Suprapubic skin (tissue), 4 donors: Measurements from ENCODE around the gene NCL. TPM values are rescaled to one million over a fixed set of nuclear protein-coding genes. Genes with fewer than 3 reads are reported as not detected.

ENCODE experiments used
- DNase-seq, 2 donors: peaks; one replicate each; pipeline ENCODE4 v3.0.0-alpha.2; 2019; ENCODE audit warnings: low spot score in 2 of 2
- H3K27ac ChIP-seq: fragments of 200-600 bp; sonication (generic); one replicate; pipeline ENCODE4 v1.5.1; 2019
- H3K27me3 ChIP-seq: fragments of 200-600 bp; sonication (generic); one replicate; pipeline ENCODE4 v1.5.1; 2019
- H3K36me3 ChIP-seq: fragments of 200-600 bp; sonication (generic); one replicate; pipeline ENCODE4 v1.5.1; 2019
- H3K4me1 ChIP-seq: fragments of 200-600 bp; sonication (generic); one replicate; pipeline ENCODE4 v1.5.1; 2019
- H3K4me3 ChIP-seq: fragments of 200-600 bp; sonication (generic); one replicate; pipeline ENCODE4 v1.5.1; 2019; ENCODE audit warnings: mild to moderate bottlenecking
- H3K9me3 ChIP-seq: fragments of 200-600 bp; sonication (generic); one replicate; pipeline ENCODE4 v1.5.1; 2019
- EP300 ChIP-seq: sonication (generic); formaldehyde crosslinking; IDR thresholded peaks from one replicate; pipeline ENCODE4 v1.6.1; 2017; ENCODE audit warnings: antibody characterized with exemption
- POLR2A ChIP-seq, 2 donors: fragments of 450-650 bp; IDR thresholded peaks; one replicate each; pipeline ENCODE4 v1.6.1; 2017; ENCODE audit warnings: antibody characterized with exemption in 2 of 2, mild to moderate bottlenecking in 2 of 2, moderate library complexity in 2 of 2
- POLR2AphosphoS5 ChIP-seq, 3 donors: sonication (generic); formaldehyde crosslinking; IDR thresholded peaks; one replicate each; pipeline ENCODE4 v1.6.1; 2017; ENCODE audit warnings: antibody characterized with exemption in 3 of 3
- WGBS: methylation state at CpG from one replicate; pipeline ENCODE4 v1.1.5; 2018; 5-methylcytosine and 5-hydroxymethylcytosine counted together
- total RNA-seq, 4 donors: library from RNA; depleted of rRNA; stranded (reverse); fragments of >200 nt; gene quantifications; one replicate each; pipeline ENCODE4 v1.1.0, GENCODE V29; 2016
- TF ChIP-seq, protein P1 (sequence below), 2 donors: fragments of 200-600 bp in 1 of 2; fragments of 450-650 bp in 1 of 2; sonication (generic) in 1 of 2; IDR thresholded peaks; one replicate each; pipeline ENCODE4 v1.5.1; 2016 to 2019; ENCODE audit warnings: antibody characterized with exemption in 2 of 2, mild to moderate bottlenecking in 1 of 2, moderate library complexity in 1 of 2

Gene NCL
- total RNA-seq, 4 donors from 2014 or later: 142 to 384 (median 205) TPM

DNA sequence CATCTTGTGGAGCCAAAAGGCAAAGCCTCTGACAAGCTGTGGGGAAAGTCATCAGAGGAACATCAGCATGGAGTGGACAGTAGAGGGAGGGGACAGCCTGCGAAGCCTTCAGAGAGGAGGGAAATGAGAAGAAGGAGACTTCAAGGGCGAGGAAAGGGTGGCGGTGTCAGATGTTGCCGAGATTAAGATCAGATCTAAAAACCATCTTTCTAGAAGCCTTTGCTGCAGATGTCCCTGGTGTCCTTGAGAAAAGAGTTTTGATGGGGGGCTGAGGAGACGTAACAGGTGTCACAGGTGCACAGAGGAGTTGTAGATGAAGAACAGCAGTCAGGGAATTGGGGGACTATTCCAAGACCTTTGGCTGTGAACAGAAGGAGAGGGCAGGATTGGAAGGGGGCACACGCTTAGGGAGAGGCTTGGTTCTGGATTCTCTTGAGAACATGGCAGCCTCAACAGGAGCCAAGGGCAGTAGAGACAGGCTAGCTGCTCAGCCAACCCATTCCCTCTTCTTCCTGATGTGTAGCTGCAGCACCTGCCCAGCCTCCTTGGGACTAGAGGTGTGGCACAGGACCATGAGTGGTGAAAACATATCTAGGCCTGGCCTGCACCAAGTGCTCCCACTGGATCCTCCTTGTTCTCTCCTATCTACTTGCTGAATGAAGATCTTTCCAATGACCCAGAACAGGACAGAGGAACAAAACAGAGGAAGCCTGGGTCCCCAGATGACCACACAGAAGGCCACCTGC is 22.7 kb upstream of the NCL start:
- Histone ChIP-seq H3K9me3 (no peaks in the 10 kb centered on the region), H3K36me3 (no peaks in the 10 kb centered on the region), H3K27me3 (no peaks in the 10 kb centered on the region), H3K4me1 (peaks cover 11% of the 10 kb centered on the region), H3K4me3 (no peak overlapping the region), H3K27ac (no peak overlapping the region)
- 91% methylated on average over 6 of the region's 6 CpGs for WGBS
- TF ChIP-seq EP300: no peak
- no peak for TF ChIP-seq POLR2AphosphoS5 (IDR thresholded peaks at IDR 0.05)
- no peak for TF ChIP-seq POLR2A (IDR thresholded peaks at IDR 0.05)
- TF ChIP-seq, protein P1, sequence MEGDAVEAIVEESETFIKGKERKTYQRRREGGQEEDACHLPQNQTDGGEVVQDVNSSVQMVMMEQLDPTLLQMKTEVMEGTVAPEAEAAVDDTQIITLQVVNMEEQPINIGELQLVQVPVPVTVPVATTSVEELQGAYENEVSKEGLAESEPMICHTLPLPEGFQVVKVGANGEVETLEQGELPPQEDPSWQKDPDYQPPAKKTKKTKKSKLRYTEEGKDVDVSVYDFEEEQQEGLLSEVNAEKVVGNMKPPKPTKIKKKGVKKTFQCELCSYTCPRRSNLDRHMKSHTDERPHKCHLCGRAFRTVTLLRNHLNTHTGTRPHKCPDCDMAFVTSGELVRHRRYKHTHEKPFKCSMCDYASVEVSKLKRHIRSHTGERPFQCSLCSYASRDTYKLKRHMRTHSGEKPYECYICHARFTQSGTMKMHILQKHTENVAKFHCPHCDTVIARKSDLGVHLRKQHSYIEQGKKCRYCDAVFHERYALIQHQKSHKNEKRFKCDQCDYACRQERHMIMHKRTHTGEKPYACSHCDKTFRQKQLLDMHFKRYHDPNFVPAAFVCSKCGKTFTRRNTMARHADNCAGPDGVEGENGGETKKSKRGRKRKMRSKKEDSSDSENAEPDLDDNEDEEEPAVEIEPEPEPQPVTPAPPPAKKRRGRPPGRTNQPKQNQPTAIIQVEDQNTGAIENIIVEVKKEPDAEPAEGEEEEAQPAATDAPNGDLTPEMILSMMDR (IDR thresholded peaks at IDR 0.05): no peak
- no peak for DNase-seq

DNA sequence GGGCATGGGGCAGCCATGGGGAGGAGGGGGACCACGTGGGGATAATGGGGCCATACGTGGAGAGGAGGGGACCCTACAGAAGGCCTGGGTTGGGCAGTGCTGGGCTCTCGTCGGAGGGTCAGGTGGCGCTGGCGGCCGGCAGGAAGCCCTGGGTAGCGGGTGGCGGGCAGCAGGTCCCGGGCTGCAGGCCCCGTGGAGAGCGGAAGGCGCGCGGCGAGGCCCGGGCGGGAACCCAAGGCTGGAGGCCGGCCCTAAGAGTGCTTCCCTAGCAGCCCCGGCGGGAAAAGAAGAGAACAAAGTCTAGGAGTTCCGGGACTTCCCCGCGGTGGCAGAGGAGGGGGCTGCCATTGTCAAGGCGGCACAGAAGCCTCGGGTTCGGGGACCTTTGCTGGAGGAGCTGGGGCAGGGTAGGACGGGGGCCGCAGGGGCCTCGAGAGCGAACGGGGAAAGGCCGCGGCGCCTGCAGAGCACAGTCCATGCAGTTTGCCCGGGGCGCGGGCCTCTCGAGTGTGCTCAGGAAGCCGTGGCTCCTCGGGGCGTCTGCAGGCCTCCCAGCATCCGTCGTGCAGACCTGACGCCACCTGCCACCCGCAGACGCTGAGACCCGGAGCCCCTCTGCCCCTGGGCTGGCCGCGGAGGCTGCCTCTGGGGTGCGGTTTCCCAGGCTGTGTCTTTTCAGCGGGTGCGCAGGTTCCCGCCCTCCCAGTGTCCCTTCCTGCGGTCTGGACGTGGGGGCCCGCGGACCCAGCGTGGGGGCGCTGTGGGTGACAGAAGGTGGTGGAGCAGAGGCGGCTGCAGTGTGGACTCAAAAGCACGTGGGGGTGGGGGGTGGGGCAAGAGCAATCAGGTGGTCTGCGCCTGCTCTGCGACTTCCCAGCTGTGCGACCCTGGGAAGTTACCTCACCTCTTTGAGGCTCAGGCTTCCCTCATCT is 19.4 kb upstream of the NCL start:
- no peaks in the 10 kb centered on the region for H3K36me3 ChIP-seq
- H3K9me3 ChIP-seq: no peaks in the 10 kb centered on the region
- TF ChIP-seq POLR2A (IDR thresholded peaks at IDR 0.05) (no peak), EP300 (no peak), POLR2AphosphoS5 (IDR thresholded peaks at IDR 0.05) (no peak)
- TF ChIP-seq, protein P1 (IDR thresholded peaks at IDR 0.05): no peak
- H3K4me3 ChIP-seq: peak overlapping the region; percentile 54
- H3K27me3 ChIP-seq: no peaks in the 10 kb centered on the region
- no peak for DNase-seq
- H3K4me1 ChIP-seq: peaks cover 11% of the 10 kb centered on the region
- 68% methylated on average over 64 of the region's 65 CpGs for WGBS
- H3K27ac ChIP-seq: peak overlapping the region; percentile 85

DNA sequence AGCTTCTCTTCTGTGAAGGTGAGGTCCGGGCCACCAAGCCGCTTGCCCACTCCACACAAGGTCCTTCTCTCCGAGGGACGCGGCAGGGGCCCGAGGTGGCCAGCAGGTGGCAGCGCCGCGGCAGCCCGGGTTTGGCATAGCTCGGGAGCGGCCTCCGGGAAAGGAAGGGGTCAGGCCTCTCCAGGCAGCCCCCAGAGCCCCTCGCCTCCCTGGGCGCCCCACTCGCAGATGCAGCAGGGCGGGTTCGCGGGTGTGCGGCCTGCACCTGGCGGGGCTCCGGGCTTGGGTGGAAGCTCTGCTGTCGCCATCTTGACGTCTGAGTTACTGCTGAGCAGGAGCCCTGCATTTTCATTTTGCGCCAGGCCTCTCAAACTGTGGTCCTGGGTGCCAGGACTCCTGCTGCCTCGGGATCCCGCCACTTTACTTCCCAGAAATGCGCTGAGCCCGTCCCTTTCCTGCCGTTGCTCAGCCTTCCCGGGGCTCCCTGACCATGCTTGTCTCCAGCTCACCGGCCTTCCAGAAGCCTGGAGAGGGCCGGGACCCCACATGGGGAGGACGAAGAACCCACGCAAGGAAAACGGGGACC is 18.6 kb upstream of the NCL start:
- peaks cover 11% of the 10 kb centered on the region for H3K4me1 ChIP-seq
- WGBS: 47% methylated on average over 12 of the region's 36 CpGs
- peak overlapping the region; percentile 54 for H3K4me3 ChIP-seq
- H3K9me3 ChIP-seq: no peaks in the 10 kb centered on the region
- H3K27me3 ChIP-seq: no peaks in the 10 kb centered on the region
- H3K36me3 ChIP-seq: no peaks in the 10 kb centered on the region
- peak; percentile 82 to 90 for DNase-seq
- H3K27ac ChIP-seq: peak overlapping the region; percentile 85
- TF ChIP-seq POLR2A (IDR thresholded peaks at IDR 0.05): peak in 1 of 2 donors; percentile 20
- TF ChIP-seq EP300: no peak
- no peak for TF ChIP-seq POLR2AphosphoS5 (IDR thresholded peaks at IDR 0.05)
- TF ChIP-seq, protein P1 (IDR thresholded peaks at IDR 0.05): peak; percentile 57 to 94

DNA sequence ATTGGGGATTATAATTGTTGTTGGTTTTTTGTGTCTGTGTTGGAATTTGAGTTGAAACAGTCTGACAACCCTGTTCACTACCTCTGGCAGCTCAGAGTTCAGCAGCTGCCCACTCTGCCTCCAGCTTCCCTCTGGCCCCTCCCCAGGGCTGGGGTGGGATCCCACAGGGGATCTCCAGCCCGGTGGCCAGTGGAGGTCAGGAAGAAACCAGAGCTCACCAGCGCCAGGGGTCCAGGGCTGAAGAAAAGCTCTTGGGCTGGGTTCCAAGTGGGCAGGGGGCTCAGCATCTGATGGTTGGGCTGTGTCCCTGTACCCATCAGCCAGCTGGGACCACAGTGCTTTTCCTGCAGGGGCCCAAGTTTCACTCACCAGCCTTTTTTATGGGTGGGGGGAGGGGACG is 16.5 kb upstream of the NCL start:
- Histone ChIP-seq H3K9me3 (no peaks in the 10 kb centered on the region), H3K36me3 (no peaks in the 10 kb centered on the region), H3K4me3 (no peak overlapping the region), H3K4me1 (peaks cover 11% of the 10 kb centered on the region), H3K27me3 (no peaks in the 10 kb centered on the region), H3K27ac (no peak overlapping the region)
- TF ChIP-seq EP300: no peak
- TF ChIP-seq POLR2A (IDR thresholded peaks at IDR 0.05): no peak
- TF ChIP-seq POLR2AphosphoS5 (IDR thresholded peaks at IDR 0.05): no peak
- TF ChIP-seq, protein P1 (IDR thresholded peaks at IDR 0.05): no peak
- DNase-seq: no peak
- 86% methylated on average over 2 of the region's 3 CpGs for WGBS
